ENCODE results near the gene NLGN4Y.

- TF ChIP-seq CTCF (IDR thresholded peaks at IDR 0.05) = no peak
- TF ChIP-seq POLR2A (IDR thresholded peaks at IDR 0.05) = no peak
Observed at GRCh38 chrY:14798010-14798409, 273.7 kb downstream of the NLGN4Y start.
